Right lobe of liver (tissue), 4 donors: ENCODE results near the gene TMEM131L.

Source experiments
- CTCF ChIP-seq, 4 donors: fragments of 200-600 bp in 3 of 4; fragments of 450-650 bp in 1 of 4; IDR thresholded peaks; one replicate each; pipeline versions ENCODE4 v1.5.1 to v1.8.0; 2016 to 2022; ENCODE audit warnings: antibody characterized with exemption in 4 of 4, mild to moderate bottlenecking in 2 of 4
- POLR2A ChIP-seq: fragments of 450-650 bp; IDR thresholded peaks from one replicate; pipeline ENCODE4 v1.6.1; 2017; ENCODE audit warnings: antibody characterized with exemption, mild to moderate bottlenecking
- donor health status: DM: no; HTN: no; CAD: no.
- donor health status: DM: no; HTN: no; CAD: no.
- donor health status: DM: no; HTN: yes; CAD: no.

DNA sequence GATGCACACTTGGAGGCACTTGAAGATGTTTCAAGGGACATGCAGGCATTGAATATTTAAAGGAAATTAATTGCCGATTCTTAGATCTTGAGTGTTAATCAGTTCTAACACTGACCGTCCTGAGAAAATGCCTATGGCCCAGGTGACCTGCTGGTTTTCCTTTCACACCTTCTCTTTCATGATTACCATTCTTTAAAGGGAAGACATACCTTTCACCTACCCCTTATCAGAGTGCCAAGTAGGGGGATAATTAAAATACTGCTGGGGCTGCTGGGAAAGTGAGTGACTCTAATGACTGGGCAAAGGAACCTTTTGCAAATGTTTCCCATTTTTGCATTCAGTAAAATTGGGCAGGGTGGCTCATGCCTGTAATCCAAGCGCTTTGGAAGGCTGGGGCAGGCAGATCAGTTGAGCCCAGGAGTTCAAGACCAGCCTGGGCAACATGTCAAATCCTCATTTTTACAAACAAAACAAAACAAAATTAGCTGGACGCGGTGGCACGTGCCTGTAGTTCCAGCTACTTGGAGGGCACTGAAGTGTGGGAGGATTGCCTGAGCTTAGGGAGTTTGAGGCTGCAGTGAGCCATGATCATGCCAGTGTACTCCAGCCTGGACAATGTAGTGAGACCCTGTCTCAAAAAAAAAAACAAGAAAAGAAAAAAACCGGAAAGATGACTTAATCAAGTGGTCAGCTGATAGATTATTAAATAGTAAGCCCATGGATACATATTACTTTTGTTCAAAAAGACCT lies 44.3 kb downstream of the TMEM131L start:
- no peak for TF ChIP-seq CTCF (IDR thresholded peaks at IDR 0.05)
- no peak for TF ChIP-seq POLR2A
